ENCODE measurements around the gene FGL2. TPM values are rescaled to one million over a fixed set of nuclear protein-coding genes. Genes with fewer than 3 reads are reported as not detected.

FGL2 gene
- total and polyA plus RNA-seq, 2 of the 4 experiments (the other 2 are of a cell fraction), result 0.32 to 1.3 TPM

DNA sequence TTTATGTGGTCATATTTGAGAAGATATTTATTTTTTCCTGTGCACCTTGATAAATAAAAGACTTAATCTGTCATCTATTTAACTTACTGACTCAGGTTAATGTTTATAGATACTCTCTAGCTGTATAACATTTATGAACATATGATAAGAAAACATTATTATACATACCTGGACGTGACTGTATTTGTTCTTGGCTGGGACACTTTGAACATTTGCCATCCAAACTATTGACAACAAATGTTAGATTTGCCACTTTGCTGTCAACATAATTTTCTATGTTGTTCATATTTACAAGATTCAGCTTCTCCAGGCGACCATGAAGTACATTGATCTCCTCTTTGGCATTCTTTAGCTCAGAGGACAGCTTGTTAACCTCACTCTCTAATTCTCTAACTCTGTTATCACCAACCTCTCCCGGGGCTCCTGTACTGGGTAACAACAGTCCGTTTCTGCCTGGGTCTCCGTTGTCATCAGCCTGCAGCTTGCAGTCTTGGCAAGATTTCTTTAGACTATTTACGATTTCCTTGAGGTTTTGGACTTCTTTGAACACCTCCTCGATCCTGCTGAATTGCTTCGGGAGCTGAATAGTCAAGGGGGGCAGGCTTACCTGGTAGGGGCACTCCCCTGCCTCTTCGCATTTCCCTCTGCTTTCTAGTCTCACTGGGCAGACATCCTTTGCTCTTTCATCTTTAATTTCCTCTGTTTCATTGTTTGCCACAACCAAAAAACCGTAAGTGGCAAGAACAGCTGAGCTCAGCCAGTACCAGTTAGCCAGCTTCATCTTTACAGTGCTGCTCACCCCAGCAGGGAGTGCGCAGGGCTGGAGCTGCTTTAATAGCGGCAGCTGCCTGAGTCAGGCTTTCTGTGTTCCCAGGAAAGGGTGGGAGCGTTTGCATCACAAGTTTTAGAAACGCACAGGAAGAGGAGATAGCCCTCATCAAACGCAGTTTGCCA lies at the start of gene FGL2 (continued):
- TF ChIP-seq, protein P1, sequence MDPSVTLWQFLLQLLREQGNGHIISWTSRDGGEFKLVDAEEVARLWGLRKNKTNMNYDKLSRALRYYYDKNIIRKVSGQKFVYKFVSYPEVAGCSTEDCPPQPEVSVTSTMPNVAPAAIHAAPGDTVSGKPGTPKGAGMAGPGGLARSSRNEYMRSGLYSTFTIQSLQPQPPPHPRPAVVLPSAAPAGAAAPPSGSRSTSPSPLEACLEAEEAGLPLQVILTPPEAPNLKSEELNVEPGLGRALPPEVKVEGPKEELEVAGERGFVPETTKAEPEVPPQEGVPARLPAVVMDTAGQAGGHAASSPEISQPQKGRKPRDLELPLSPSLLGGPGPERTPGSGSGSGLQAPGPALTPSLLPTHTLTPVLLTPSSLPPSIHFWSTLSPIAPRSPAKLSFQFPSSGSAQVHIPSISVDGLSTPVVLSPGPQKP (IDR thresholded peaks at IDR 0.05; ENCODE audit: borderline replicate concordance, low read depth, low read length), result no peak
- TF ChIP-seq POLR2A (IDR thresholded peaks at IDR 0.05; ENCODE audit: low read depth, low read length), result no peak
- no peak for TF ChIP-seq MAFK (IDR thresholded peaks at IDR 0.05; ENCODE audit: low read depth, low read length)

Measured in IMR-90 (cell line).